ENCODE measurements around the gene IGSF21.

The IGSF21 gene

DNA sequence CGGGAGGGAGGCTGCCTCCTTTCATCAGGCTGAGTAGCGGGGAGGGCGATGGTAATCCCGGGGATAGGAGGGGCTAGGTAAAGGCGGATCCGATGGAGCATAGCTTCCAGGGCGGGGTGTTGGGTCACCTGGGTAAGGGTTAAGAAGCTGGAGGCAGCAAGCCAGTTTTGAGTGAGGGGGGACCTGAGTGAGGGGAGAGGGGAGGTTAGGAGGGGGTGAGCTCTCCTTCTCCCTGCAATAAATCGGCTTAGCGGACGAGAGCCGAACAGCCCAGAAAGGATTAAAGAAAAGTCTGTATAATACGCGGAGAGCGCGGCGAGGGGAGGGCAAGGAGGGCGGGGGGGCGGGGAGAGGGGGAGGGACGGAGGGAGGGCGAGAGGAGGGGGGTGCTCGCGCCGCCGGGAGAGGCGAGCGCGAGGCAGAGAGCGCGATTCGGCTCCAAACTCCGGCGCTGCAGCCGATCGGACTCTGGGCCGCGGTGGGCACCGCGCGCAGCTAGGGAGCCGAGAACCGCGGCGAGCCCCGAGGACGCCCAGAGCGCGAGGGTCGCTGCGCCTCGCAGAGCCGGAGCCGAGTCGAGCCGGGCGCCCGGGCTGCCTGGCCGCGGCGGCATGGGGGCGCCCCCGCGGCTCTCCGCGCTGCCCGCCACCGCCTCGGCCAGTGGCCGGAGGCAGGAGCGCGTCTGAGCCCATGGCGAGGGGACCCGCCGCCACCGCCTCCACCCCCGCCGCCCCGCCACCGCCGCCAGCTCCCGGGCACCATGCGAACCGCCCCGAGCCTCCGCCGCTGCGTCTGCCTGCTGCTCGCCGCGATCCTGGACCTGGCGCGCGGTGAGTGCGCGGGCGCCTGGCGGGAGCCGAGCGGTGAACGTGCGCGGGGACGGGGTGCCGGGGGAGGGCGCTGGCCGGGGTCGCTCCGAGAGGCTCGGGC is at the start of gene IGSF21:
TSS of gene IGSF21 (plus strand) at position 430 of the 930 bp plus-strand sequence. CDS start at position 761, 331 bp downstream.
- DNase-seq (ENCODE audit: insufficient read length, low spot score) (no peak), FAIRE-seq (no peak)

GRCh38 chr1:18058206-18058921 is 49.2 kb upstream of the IGSF21 start:
- no peak for FAIRE-seq

DNA sequence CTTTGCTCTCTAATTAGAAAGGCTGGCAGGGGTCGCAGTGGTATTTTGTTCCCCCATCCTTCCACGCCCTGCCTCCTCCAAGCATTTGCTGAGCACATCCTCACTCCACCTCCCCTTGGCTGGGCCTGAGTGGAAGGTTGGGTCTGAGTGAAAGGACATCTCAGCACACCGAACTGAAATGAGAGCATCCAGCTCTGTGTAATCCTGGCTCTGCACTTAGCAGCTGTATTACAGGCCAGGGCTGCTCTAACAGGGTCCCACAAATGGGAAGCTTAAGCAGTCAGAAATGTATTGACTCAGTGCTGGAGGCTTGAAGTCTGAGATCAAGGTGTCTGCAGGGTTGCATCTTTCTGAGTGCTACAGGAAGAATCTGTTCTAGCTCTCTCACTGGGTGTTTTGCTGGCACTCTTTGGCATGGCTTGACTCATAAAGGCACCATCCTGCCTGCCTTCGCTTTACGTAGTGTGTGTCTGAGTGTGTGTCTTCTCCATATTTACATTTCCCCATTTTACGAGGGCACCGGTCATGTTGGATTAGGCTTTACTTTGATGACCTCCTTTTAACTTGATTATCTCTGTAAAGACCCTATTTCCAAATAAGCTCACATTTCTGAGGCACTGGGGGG is 48.5 kb upstream of the IGSF21 start:
- FAIRE-seq, result no peak

More at GRCh38 chr1:18058206-18058921, 49.2 kb upstream of the IGSF21 start:
- DNase-seq (ENCODE audit: insufficient read length, low spot score), result no peak

DNA sequence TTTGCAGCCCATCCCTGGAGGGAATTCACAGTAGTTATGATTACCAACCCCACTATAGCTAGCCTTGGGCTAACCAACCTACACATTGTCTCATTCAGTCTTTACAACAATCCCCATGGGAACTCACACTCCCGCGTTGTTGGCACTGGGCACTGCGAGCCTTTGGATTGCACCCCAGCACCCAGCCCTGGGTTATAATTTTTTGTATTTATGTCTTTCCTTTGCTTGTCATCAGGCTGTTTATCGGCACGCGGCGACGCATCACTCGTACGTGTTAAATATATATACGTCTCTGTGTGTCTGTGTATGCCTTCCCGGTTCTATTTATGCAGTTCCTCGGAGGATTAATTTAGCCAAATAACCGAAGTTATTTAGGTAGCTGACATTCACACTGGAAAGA is 47.2 kb upstream of the IGSF21 start:
- no peak for DNase-seq (ENCODE audit: insufficient read length, low spot score)
- FAIRE-seq, result no peak

More for the DNA sequence above, 48.5 kb upstream of the IGSF21 start:
- no peak for DNase-seq (ENCODE audit: insufficient read length, low spot score)

DNA sequence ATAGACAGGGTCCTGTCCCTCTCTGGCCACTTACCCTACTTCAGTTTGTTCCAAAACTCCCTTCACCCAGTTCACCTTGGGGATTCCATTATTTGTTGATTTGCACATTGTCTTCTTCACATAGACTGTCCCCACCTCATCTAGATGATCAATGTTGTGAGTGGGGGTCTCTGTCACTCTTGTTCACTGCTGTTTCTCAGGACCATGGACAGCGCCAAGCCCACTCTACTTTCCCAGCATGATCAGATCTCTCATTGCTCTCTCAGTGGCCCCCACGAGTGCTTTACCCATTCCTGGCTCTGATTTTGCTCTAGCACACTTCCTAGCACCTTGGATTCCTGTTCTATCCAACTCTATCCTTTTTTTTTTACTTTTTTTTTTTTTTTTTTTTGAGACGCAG is 45.4 kb upstream of the IGSF21 start:
- FAIRE-seq (no peak), DNase-seq (ENCODE audit: insufficient read length, low spot score) (no peak)

GRCh38 chr1:18064534-18064933 is 43.1 kb upstream of the IGSF21 start:
- no peak for DNase-seq (ENCODE audit: insufficient read length, low spot score)
- no peak for FAIRE-seq

DNA sequence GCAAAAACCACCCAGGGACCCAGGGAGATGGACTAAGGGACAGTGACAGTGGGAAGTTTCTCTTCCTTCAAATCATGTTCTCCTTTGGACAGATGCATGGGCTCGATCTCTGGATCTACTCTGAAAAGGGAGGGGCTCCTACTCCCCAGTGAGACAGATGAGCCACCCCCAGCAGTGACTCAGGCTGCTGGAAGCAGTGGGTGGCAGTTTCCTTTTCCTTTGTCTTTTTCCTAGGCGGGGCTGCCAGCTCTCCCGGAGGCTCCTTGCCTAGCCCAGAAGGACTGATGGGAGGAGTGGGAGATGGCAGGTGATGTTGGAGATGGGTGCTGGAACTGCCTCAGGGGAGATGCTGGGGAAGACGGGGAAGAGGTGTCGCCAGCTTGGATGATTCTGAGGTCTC is 41.0 kb upstream of the IGSF21 start:
- no peak for FAIRE-seq
- DNase-seq (ENCODE audit: insufficient read length, low spot score), result no peak

GRCh38 chr1:18069903-18070302 is 37.7 kb upstream of the IGSF21 start:
- FAIRE-seq (no peak), DNase-seq (ENCODE audit: insufficient read length, low spot score) (no peak)

DNA sequence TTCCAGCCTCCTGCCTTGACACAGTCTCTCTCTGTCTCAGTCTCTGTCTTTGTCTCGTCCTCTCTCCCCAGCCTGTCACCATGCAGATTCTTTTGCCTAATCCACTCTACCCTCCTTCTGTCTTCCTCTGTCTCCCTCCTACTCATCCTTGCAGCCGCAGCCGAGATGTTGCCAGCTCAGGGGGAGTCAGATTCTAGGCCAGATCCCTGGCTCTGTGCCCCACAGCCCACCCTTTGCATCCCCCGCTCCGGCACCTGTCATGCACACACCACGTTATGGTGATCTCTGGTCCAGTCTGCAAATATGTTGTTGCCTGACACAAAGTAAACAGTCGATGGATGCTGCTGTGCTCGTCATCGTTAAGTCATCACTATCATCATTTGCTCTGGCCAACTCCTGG is 35.5 kb upstream of the IGSF21 start:
- FAIRE-seq (no peak), DNase-seq (ENCODE audit: insufficient read length, low spot score) (no peak)

DNA sequence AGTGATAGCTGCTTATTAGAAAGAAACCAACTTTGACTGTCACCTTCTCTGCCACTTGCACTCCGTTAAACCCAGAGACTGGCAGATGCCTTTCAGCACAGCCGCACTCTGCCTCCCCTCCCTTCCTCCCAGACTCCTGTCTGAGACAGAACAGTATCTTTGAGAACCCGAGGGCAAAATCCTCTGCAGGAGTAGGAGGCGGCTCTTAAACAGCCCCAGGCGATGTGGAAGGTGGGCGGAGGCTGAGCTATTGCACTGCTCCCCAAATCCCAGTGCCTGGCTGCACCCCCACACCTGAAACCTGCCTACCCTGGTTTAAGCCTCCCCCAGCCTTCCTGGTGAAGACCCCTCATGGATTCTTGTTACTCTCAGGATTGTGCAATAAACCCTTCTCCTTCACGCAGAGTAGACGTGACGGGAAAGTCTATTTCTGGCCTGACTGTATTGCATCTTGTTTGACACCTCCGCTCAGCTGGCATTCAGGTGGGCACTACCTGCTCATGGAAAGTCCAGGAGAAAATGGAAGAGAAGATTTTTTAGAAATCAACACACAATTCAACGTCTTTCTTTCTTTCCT is 34.4 kb upstream of the IGSF21 start:
- FAIRE-seq (no peak), DNase-seq (ENCODE audit: insufficient read length, low spot score) (no peak)

DNA sequence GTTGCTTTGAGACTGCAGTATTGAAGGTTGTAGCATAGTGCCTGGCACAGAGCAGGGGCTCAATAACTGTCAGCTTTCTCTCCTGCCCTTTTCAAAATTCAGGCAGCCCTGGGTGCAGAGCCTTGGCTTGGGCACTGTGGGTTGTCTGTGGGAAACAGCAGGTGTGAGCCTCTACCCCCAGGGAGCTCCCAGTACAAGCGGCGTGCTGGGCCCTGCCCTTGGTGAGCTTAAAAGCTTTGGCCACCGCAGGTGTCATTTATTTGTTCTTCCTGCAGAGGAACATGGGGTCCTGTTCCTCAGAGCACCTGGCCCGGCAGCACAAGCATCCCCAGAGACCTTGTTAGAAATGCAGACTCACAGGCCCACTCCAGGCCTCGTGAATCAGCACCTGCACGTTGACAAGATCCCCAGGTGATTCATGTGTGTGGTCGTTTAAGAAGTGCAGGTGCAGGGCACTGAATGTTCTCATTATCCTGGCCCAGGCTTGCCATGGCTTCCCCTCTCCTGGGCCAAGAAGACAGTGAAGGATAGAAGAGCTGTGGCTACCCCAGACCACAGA is 29.9 kb upstream of the IGSF21 start:
- FAIRE-seq (no peak), DNase-seq (ENCODE audit: insufficient read length, low spot score) (no peak)

GRCh38 chr1:18079941-18080735 is 27.5 kb upstream of the IGSF21 start:
- no peak for DNase-seq (ENCODE audit: insufficient read length, low spot score)

GRCh38 chr1:18085387-18086074 is 22.1 kb upstream of the IGSF21 start:
- DNase-seq (ENCODE audit: insufficient read length, low spot score), result no peak

More at GRCh38 chr1:18079941-18080735, 27.5 kb upstream of the IGSF21 start:
- no peak for FAIRE-seq

GRCh38 chr1:18088077-18088594 is 19.5 kb upstream of the IGSF21 start:
- DNase-seq (ENCODE audit: insufficient read length, low spot score) (no peak), FAIRE-seq (no peak)

More at GRCh38 chr1:18085387-18086074, 22.1 kb upstream of the IGSF21 start:
- FAIRE-seq, result no peak

DNA sequence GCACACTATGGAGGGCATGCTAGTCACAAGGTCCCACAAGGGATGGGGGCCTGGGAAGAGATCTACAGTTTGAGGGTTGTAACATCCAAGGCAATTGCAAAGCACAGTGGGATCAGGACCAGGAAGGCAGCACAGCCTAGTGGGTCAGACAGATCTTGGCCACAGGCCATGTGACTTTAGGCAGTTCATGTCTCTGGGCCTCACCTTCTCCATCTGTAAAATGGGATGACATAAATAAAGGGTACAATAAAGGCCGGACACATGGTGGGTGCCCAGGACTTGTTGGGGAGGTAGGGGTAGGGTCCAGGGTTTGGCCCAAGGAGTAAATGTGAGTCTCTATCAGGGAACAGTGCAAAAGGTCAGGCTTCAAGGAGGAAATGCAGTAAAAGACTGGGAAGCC is 18.1 kb upstream of the IGSF21 start:
- FAIRE-seq (no peak), DNase-seq (ENCODE audit: insufficient read length, low spot score) (no peak)

DNA sequence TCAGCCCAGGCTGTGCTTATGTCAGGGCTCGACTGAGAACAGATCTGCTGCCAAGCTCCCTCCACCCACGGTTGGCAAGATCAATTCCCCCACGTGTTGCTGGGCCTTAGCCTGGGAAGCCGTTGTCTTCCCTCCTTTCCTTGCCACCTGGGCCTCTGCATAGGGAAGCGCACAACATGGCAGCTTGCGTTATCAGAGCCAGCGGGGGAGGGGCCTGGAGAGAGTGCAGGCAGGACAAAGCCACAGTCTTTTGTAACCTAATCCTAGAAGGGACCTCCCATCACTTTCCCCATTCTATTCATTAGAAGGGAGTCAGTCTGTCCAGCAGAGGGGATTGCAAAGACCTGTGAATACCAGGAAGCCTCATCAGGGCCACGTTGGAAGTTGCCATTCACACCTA is 17.0 kb upstream of the IGSF21 start:
- DNase-seq (ENCODE audit: insufficient read length, low spot score), result no peak
- no peak for FAIRE-seq

DNA sequence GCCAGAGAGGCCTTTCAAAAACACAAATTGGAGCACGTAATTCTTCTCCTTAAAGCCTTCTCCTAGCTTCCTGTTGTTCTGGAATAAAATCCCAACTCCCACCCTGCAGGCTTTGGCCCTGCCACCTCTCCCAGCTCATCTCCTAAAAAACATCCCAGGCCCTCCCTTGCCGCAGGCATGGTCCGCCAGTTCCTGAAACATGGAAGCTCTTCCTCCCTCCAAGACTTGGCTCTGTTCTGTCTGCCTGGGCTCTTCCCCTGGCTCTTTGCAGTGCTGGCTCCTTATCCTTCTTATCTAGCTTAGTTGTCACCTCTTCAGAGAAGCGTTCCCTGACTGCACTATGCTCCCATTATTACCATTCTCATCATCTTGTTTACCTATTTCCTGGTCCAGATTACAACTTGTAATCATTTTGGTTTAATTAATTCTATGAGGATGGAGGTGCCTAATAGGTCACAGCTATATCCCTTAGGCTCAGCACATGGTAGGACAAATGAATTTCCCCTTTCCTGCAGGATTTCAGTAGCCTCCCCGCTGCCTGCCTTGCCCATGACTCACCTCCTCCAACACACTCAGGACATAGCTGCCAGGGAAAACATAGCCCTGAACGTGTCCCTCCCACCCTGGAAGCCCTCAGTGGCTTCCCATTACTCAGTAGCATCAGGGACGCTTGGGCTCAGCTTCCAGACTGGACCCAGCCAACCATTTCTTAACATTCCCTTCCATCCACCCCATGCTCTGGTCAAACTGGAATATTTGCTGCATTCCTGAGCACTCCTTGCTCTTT is 15.7 kb upstream of the IGSF21 start:
- DNase-seq (ENCODE audit: insufficient read length, low spot score), result no peak
- no peak for FAIRE-seq

DNA sequence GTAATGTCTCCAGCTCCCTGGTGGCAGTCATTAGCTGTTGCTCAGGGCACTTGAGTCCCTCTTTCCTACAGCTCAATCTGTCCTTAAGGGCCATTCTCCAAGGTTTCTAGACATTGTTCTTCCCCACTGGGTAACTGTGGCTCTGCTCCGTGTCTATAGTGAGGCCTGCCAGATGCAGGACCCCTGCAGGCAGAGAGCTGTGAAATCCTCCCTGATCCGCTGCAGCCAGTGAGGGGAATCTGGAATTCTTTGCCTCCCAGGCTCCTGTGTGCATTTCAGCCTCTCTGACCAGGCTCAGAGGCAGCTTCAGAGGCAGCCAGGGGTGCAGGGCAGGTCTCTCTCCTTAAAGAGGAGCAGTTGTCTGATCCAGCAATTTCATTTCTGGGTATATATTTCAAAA is 14.4 kb upstream of the IGSF21 start:
- DNase-seq (ENCODE audit: insufficient read length, low spot score) (no peak), FAIRE-seq (no peak)

All from GM19239 (cell line).